Left lung (tissue), 10 donors: ENCODE data around the gene SEMA4F. TPM values are rescaled to one million over a fixed set of nuclear protein-coding genes. Genes with fewer than 3 reads are reported as not detected.

Experiments used
- ATAC-seq: fragments of 200-7000 bp; cut with Tn5 transposase; one replicate; pipeline ENCODE4 v1.9.1; 2020; ENCODE audit warnings: moderate library complexity
- DNase-seq, 4 donors: peaks; one replicate each; pipeline ENCODE4 v3.0.0-alpha.2; 2013 to 2020
- H3K27ac ChIP-seq, 2 donors: fragments of 200-600 bp; sonication (generic) in 1 of 2; one replicate each; pipeline versions ENCODE4 v1.5.0 to v1.8.0; 2020 to 2021
- H3K27me3 ChIP-seq, 2 donors: fragments of 200-600 bp; sonication (generic) in 1 of 2; one replicate each; pipeline versions ENCODE4 v1.5.0 to v1.8.0; 2020 to 2021
- H3K36me3 ChIP-seq, 2 donors: fragments of 200-600 bp; sonication (generic) in 1 of 2; one replicate each; pipeline versions ENCODE4 v1.5.0 to v1.8.0; 2020 to 2021
- H3K4me1 ChIP-seq, 2 donors: fragments of 200-600 bp; one replicate each; pipeline ENCODE4 v1.8.0; 2021
- H3K4me3 ChIP-seq, 2 donors: fragments of 200-600 bp; sonication (generic) in 1 of 2; one replicate each; pipeline versions ENCODE4 v1.5.0 to v1.8.0; 2020 to 2021; ENCODE audit warnings: mild to moderate bottlenecking in 1 of 2
- H3K9me3 ChIP-seq, 2 donors: fragments of 200-600 bp; sonication (generic) in 1 of 2; one replicate each; pipeline versions ENCODE4 v1.5.0 to v1.8.0; 2020 to 2021
- intact Hi-C, 2 donors: fragments of 100-400 bp; cut with DNase I; formaldehyde crosslinking; loops; one replicate each; pipeline versions ENCODE4 v1.11.2 to v1.14.2; 2022
- polyA plus RNA-seq, 6 donors: library from polyadenylated mRNA; unstranded; fragments of 120-200 nt; gene quantifications; one replicate each; pipeline ENCODE4 v1.2.1, GENCODE V29; 2013; ENCODE audit not compliant: insufficient read length in 6 of 6
- total RNA-seq, 2 donors: library from RNA; stranded (reverse); fragmentation: NEBNext Ultra II Directional; extraction: Animal tissue kit (Norgen Biotek cat#: 25700); gene quantifications; one replicate each; pipeline ENCODE4 v1.2.1, GENCODE V29; 2021
- TF ChIP-seq, protein P1 (sequence below), 2 donors: fragments of 200-600 bp; sonication (generic) in 1 of 2; IDR thresholded peaks; one replicate each; pipeline versions ENCODE4 v1.5.0 to v1.8.0; 2021; ENCODE audit warnings: antibody characterized with exemption in 2 of 2
- donor health status: DM: no; HTN: yes; CAD: no.
- donor health status: DM: no; HTN: no; CAD: no.

The SEMA4F gene
- total and polyA plus RNA-seq, 8 donors, result 6.0 to 23.8 (median 6.8) TPM

DNA sequence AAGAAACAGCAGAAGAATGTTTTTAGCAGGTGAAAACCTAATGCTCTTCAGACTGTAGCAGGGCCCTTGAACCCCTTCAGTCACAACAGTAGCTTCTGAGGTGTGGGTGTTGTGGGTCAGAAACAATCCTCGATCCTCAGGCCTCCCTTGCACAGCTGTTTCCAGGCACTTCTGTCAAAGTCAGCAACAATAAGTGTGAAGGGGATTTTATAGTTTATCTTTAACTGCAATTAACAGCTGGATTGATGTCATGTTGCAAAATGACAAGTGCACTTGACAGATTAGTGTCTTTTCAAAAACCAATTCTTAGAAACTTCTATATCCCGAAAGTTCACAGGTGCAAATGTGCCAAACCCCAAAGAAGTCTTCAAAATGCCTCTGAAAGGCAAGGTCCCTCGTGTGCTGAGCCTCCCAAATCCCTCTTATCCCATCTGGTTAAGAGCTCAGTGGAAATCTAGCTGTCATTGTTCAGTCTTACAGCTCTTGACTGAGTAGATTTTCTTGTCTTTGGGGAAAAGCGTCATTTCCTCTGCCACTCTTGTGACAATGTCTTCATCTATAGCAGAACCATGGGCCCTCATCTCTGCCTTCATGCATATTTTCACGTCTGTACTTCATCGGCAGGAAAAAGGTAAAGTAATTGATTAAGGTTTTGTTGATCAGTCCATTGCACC, 35.5 kb upstream of the SEMA4F start:
- Histone ChIP-seq H3K4me3 (no peak overlapping the region), H3K27me3 (peaks cover 5 to 10% of the 10 kb centered on the region in 2 donors), H3K4me1 (peaks cover 0 to 5% of the 10 kb centered on the region in 2 donors), H3K36me3 (no peaks in the 10 kb centered on the region), H3K27ac (no peak overlapping the region), H3K9me3 (no peaks in the 10 kb centered on the region)
- TF ChIP-seq, protein P1, sequence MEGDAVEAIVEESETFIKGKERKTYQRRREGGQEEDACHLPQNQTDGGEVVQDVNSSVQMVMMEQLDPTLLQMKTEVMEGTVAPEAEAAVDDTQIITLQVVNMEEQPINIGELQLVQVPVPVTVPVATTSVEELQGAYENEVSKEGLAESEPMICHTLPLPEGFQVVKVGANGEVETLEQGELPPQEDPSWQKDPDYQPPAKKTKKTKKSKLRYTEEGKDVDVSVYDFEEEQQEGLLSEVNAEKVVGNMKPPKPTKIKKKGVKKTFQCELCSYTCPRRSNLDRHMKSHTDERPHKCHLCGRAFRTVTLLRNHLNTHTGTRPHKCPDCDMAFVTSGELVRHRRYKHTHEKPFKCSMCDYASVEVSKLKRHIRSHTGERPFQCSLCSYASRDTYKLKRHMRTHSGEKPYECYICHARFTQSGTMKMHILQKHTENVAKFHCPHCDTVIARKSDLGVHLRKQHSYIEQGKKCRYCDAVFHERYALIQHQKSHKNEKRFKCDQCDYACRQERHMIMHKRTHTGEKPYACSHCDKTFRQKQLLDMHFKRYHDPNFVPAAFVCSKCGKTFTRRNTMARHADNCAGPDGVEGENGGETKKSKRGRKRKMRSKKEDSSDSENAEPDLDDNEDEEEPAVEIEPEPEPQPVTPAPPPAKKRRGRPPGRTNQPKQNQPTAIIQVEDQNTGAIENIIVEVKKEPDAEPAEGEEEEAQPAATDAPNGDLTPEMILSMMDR (IDR thresholded peaks at IDR 0.05), result no peak
- intact Hi-C loops, result no loop called here
- ATAC-seq (no peak), DNase-seq (no peak)

GRCh38 chr2:74619651-74620297, 34.3 kb upstream of the SEMA4F start:
- H3K4me3 ChIP-seq, result no peak overlapping the region
- no peak for ATAC-seq
- intact Hi-C loops, result no loop called here

DNA sequence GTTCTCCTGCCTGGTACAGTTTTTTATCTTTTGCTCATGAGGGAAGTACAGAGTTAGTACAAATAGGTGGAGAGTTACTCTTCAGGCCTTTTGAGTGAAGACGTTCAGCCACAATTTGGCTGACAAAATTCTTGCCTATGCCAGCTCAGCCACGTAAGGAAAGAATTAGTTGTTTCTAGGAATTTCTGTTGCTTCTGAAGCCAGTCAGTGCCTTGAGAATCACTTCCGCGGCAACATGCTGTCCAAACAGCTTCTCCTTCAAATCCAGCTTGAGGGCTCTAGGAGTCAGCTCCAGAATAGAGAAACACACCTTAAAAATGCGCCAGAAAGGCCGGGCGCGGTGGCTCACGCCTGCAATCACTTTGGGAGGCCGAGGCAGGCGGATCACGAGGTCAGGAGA, 33.4 kb upstream of the SEMA4F start:
- intact Hi-C loops, result no loop called here

More at GRCh38 chr2:74619651-74620297, 34.3 kb upstream of the SEMA4F start:
- TF ChIP-seq, protein P1 (IDR thresholded peaks at IDR 0.05), result no peak
- Histone ChIP-seq H3K9me3 (no peaks in the 10 kb centered on the region), H3K27ac (no peak overlapping the region), H3K27me3 (peaks cover 0 to 7% of the 10 kb centered on the region in 2 donors), H3K4me1 (peaks cover 0 to 5% of the 10 kb centered on the region in 2 donors), H3K36me3 (no peaks in the 10 kb centered on the region)
- no peak for DNase-seq

GRCh38 chr2:74625658-74626425, 28.2 kb upstream of the SEMA4F start:
- H3K27me3 ChIP-seq, result no peaks in the 10 kb centered on the region
- TF ChIP-seq, protein P1 (IDR thresholded peaks at IDR 0.05), result no peak
- H3K27ac ChIP-seq, result no peak overlapping the region
- H3K36me3 ChIP-seq, result no peaks in the 10 kb centered on the region
- H3K4me3 ChIP-seq, result no peak overlapping the region
- intact Hi-C loops, result no loop called here
- no peaks in the 10 kb centered on the region for H3K9me3 ChIP-seq
- no peak for DNase-seq
- ATAC-seq, result no peak
- no peaks in the 10 kb centered on the region for H3K4me1 ChIP-seq

More for the DNA sequence above, 33.4 kb upstream of the SEMA4F start:
- Histone ChIP-seq H3K27me3 (peaks cover 0 to 4% of the 10 kb centered on the region in 2 donors), H3K36me3 (no peaks in the 10 kb centered on the region), H3K27ac (no peak overlapping the region), H3K4me3 (no peak overlapping the region), H3K4me1 (peaks cover 0 to 5% of the 10 kb centered on the region in 2 donors), H3K9me3 (no peaks in the 10 kb centered on the region)
- TF ChIP-seq, protein P1 (IDR thresholded peaks at IDR 0.05), result no peak
- ATAC-seq, result no peak
- no peak for DNase-seq
